Smooth muscle cell (in vitro differentiated cells): ENCODE data around the gene E2F4. TPM values are rescaled to one million over a fixed set of nuclear protein-coding genes. Genes with fewer than 3 reads are reported as not detected.

Source experiments
- DNase-seq: peaks from one replicate; lab custom pipeline; 2025; ENCODE audit not compliant: unreplicated experiment; lab: John Stamatoyannopoulos, UW
- H2AFZ ChIP-seq: fragments of 200-600 bp; sonication (generic); 2 replicates; pipeline ENCODE4 v1.6.0; 2016; ENCODE audit warnings: antibody characterized with exemption, low read depth, mild to moderate bottlenecking
- H3F3A ChIP-seq: fragments of 200-600 bp; sonication (generic); 2 replicates; pipeline ENCODE4 v1.6.0; 2017; ENCODE audit warnings: antibody characterized with exemption, low read depth
- H3K27ac ChIP-seq: fragments of 200-600 bp; sonication (generic); 2 replicates; pipeline ENCODE4 v1.5.1; 2016; ENCODE audit warnings: low read depth, mild to moderate bottlenecking
- H3K27me3 ChIP-seq: fragments of 200-600 bp; sonication (generic); 2 replicates; pipeline ENCODE4 v1.6.1; 2016; ENCODE audit warnings: low read depth, mild to moderate bottlenecking
- H3K36me3 ChIP-seq: fragments of 200-600 bp; sonication (generic); 2 replicates; pipeline ENCODE4 v1.5.1; 2016; ENCODE audit warnings: low read depth
- H3K4me1 ChIP-seq: fragments of 200-600 bp; sonication (generic); 2 replicates; pipeline ENCODE4 v1.5.1; 2016; ENCODE audit warnings: low read depth
- H3K4me2 ChIP-seq: fragments of 200-600 bp; sonication (generic); 2 replicates; pipeline ENCODE4 v1.6.0; 2016; ENCODE audit warnings: mild to moderate bottlenecking
- H3K4me3 ChIP-seq: fragments of 200-600 bp; sonication (generic); 2 replicates; pipeline ENCODE4 v1.5.1; 2016; ENCODE audit warnings: mild to moderate bottlenecking
- H3K79me2 ChIP-seq: fragments of 200-600 bp; sonication (generic); 2 replicates; pipeline ENCODE4 v1.6.0; 2016; ENCODE audit warnings: low read depth, mild to moderate bottlenecking
- H3K9ac ChIP-seq: fragments of 200-600 bp; sonication (generic); 2 replicates; pipeline ENCODE4 v1.6.0; 2016; ENCODE audit warnings: low read depth
- H3K9me3 ChIP-seq: fragments of 200-600 bp; sonication (generic); replicated peaks from 2 replicates; pipeline ENCODE4 v1.5.1; 2016; ENCODE audit warnings: low read depth
- H4K20me1 ChIP-seq: fragments of 200-600 bp; sonication (generic); 2 replicates; pipeline ENCODE4 v1.6.0; 2016; ENCODE audit warnings: low read depth
- WGBS: methylation state at CpG from one replicate; pipeline ENCODE4 v1.1.7; 2016; ENCODE audit warnings: low lambda C conversion rate; 5-methylcytosine and 5-hydroxymethylcytosine counted together
- polyA plus RNA-seq: library from polyadenylated mRNA; unstranded; fragments of >200 nt; fragmentation: Nextera tagmentation; extraction: Ambion mirVana; gene quantifications from 2 replicates; pipeline ENCODE4 v1.2.1, GENCODE V29; 2016
- total RNA-seq: library from RNA; depleted of rRNA; stranded (reverse); fragments of >200 nt; gene quantifications from 2 replicates; pipeline ENCODE4 v1.2.3, GENCODE V29; 2014
- TF ChIP-seq, protein P1 (sequence below): fragments of 200-600 bp; sonication (generic); IDR thresholded peaks from 2 replicates; pipeline ENCODE4 v1.5.1; 2017; ENCODE audit warnings: borderline replicate concordance, mild to moderate bottlenecking, antibody characterized with exemption; ENCODE audit not compliant: insufficient read depth, poor library complexity, severe bottlenecking

E2F4 gene
- total and polyA plus RNA-seq, 2 experiments from 2014 or later, result 49.9 to 53.8 TPM

DNA sequence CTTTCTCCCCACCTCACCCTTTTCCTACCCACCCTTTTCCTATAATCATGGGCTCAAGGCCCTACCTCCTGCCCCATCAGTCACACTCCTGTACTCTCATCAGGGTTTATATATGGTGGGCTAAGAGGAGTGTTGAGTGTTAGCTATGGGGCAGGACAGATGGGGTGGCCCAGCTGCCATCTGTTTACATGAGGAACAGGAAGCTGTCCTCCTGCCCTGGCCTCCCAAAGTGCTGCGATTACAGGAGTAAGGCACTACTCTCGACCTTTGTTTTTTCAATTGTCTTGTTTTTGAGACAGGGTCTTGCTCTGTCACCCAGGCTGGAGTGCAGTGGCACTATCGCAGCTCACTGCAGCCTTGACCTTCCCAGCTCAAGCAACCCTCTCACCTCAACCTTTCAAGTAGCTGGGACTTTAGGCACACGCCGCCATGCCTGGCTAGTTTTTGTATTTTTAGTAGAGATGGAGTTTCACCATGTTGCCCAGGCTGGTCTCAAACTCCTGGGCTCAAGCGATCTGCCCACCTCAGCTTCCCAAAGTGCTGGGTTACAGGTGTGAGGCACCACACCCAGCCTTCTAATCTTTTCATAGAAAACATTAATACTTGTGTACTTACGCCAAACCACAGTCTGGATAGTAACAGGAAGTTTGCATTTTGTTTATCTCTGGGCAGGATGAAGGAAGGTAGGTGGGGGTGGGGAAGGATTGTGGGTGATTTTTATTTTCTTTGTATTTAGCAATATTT, 33.9 kb upstream of the E2F4 start:
- TF ChIP-seq, protein P1, sequence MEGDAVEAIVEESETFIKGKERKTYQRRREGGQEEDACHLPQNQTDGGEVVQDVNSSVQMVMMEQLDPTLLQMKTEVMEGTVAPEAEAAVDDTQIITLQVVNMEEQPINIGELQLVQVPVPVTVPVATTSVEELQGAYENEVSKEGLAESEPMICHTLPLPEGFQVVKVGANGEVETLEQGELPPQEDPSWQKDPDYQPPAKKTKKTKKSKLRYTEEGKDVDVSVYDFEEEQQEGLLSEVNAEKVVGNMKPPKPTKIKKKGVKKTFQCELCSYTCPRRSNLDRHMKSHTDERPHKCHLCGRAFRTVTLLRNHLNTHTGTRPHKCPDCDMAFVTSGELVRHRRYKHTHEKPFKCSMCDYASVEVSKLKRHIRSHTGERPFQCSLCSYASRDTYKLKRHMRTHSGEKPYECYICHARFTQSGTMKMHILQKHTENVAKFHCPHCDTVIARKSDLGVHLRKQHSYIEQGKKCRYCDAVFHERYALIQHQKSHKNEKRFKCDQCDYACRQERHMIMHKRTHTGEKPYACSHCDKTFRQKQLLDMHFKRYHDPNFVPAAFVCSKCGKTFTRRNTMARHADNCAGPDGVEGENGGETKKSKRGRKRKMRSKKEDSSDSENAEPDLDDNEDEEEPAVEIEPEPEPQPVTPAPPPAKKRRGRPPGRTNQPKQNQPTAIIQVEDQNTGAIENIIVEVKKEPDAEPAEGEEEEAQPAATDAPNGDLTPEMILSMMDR, result no peak
- no peaks in the 10 kb centered on the region for H3K79me2 ChIP-seq
- no peak overlapping the region for H3K27ac ChIP-seq
- H2AFZ ChIP-seq, result no peak overlapping the region
- no peaks in the 10 kb centered on the region for H3K9me3 ChIP-seq
- DNase-seq, result no peak
- H3K4me1 ChIP-seq, result peaks cover 10% of the 10 kb centered on the region
- no peaks in the 10 kb centered on the region for H3K36me3 ChIP-seq
- H3K4me3 ChIP-seq, result no peak overlapping the region
- no peak overlapping the region for H3K9ac ChIP-seq
- 78% methylated on average over 7 of the region's 7 CpGs for WGBS
- peaks cover 62% of the 10 kb centered on the region for H3K27me3 ChIP-seq
- peaks cover 62% of the 10 kb centered on the region for H4K20me1 ChIP-seq
- H3K4me2 ChIP-seq, result no peak overlapping the region
- H3F3A ChIP-seq, result no peaks in the 10 kb centered on the region

- no peak for DNase-seq
- 6% methylated on average over 34 of the region's 34 CpGs for WGBS
- TF ChIP-seq, protein P1, result no peak
- Histone ChIP-seq H3K36me3 (no peaks in the 10 kb centered on the region), H3K27ac (no peak overlapping the region), H3K4me1 (peaks cover 17% of the 10 kb centered on the region), H2AFZ (peak overlapping the region; percentile 87), H3K9ac (peak overlapping the region; percentile 47), H4K20me1 (peaks cover 71% of the 10 kb centered on the region), H3K9me3 (no peaks in the 10 kb centered on the region), H3K4me3 (peak overlapping the region; percentile 92), H3K27me3 (peaks cover 69% of the 10 kb centered on the region), H3K79me2 (no peaks in the 10 kb centered on the region), H3K4me2 (peak overlapping the region; percentile 96), H3F3A (no peaks in the 10 kb centered on the region)
Observed at GRCh38 chr16:67158637-67159600, 33.0 kb upstream of the E2F4 start.

- Histone ChIP-seq H3K27ac (no peak overlapping the region), H3K9me3 (no peaks in the 10 kb centered on the region), H4K20me1 (peaks cover 50% of the 10 kb centered on the region), H2AFZ (no peak overlapping the region), H3K4me1 (peaks cover 11% of the 10 kb centered on the region), H3K79me2 (no peaks in the 10 kb centered on the region), H3F3A (no peaks in the 10 kb centered on the region), H3K4me3 (peak overlapping the region; percentile 92), H3K27me3 (peaks cover 70% of the 10 kb centered on the region), H3K9ac (no peak overlapping the region), H3K4me2 (peak overlapping the region; percentile 96), H3K36me3 (no peaks in the 10 kb centered on the region)
- TF ChIP-seq, protein P1, result no peak
- WGBS, result 42% methylated on average over 25 of the region's 25 CpGs
- no peak for DNase-seq
Observed at GRCh38 chr16:67161595-67162058, 30.3 kb upstream of the E2F4 start.
